OCI-LY3 (cell line): ENCODE results near the gene ZNF516.

Source experiments
- CTCF ChIP-seq: fragments of 200-600, 300-600 bp; sonication (generic); IDR thresholded peaks from 2 replicates; pipeline ENCODE4 v1.5.1; 2014; ENCODE audit warnings: antibody characterized with exemption, low read length, low read depth
- EZH2phosphoT487 ChIP-seq: fragments of 200-600 bp; shearing (Covaris generic); IDR thresholded peaks from 2 replicates; pipeline ENCODE4 v1.6.1; 2018; ENCODE audit warnings: antibody characterized with exemption, mixed run types, low read depth

- TF ChIP-seq CTCF (no peak), EZH2phosphoT487 (no peak)
Measured at GRCh38 chr18:76412818-76413565, 82.0 kb downstream of the ZNF516 start.
